ENCODE results near the gene AQP12B. TPM values are rescaled to one million over a fixed set of nuclear protein-coding genes. Genes with fewer than 3 reads are reported as not detected.

Gene AQP12B
- total and polyA plus RNA-seq, 4 donors = not detected

- DNase-seq (ENCODE audit: low spot score) = peak; percentile 27
- 81% methylated on average over 20 of the region's 20 CpGs for WGBS
- H3K36me3 ChIP-seq (ENCODE audit: control insufficient read depth in 4 of 4, insufficient read depth in 3 of 4, low read depth in 1 of 4, low read length in 3 of 4) = no peaks in the 10 kb centered on the region
These were observed 4.5 kb upstream of the AQP12B start for GRCh38 chr2:240687045-240687740.

More at GRCh38 chr2:240687045-240687740, 4.5 kb upstream of the AQP12B start:
- H3K9ac ChIP-seq (ENCODE audit: low read depth in 1 of 2, low read length in 2 of 2) = no peak overlapping the region
- no peaks in the 10 kb centered on the region for H3K4me1 ChIP-seq (ENCODE audit: control insufficient read depth in 4 of 4, insufficient read depth in 4 of 4, low read length in 3 of 4)
- H3K27me3 ChIP-seq (ENCODE audit: control insufficient read depth in 4 of 4, insufficient read depth in 4 of 4, low read length in 3 of 4) = no peaks in the 10 kb centered on the region
- H3K9me3 ChIP-seq (ENCODE audit: control insufficient read depth in 4 of 4, low read length in 3 of 4) = no peaks in the 10 kb centered on the region
- no peak overlapping the region for H3K4me3 ChIP-seq (ENCODE audit: low read depth in 1 of 3, low read length in 3 of 3)
- TF ChIP-seq CTCF (IDR thresholded peaks at IDR 0.05; ENCODE audit: low read depth, low read length, missing input control) = no peak
- no peak for TF ChIP-seq MAX (IDR thresholded peaks at IDR 0.05)
- TF ChIP-seq GABPA (IDR thresholded peaks at IDR 0.05 in 1 of 2, conservative IDR thresholded peaks at IDR 0.05 in 1 of 2) = no peak
- no peak for TF ChIP-seq HNF4G (IDR thresholded peaks at IDR 0.05)
- TF ChIP-seq NR2F2 (IDR thresholded peaks at IDR 0.05) = no peak
- no peak for TF ChIP-seq HNF4A (conservative IDR thresholded peaks at IDR 0.05)
- no peak for TF ChIP-seq REST (IDR thresholded peaks at IDR 0.05)
- TF ChIP-seq JUND (IDR thresholded peaks at IDR 0.05) = no peak
- TF ChIP-seq EGR1 (IDR thresholded peaks at IDR 0.05; ENCODE audit: low read depth in 2 of 2) = no peak
- no peak for TF ChIP-seq FOXA1 (IDR thresholded peaks at IDR 0.05)
- no peak for TF ChIP-seq SP1 (IDR thresholded peaks at IDR 0.05)
- TF ChIP-seq YY1 (IDR thresholded peaks at IDR 0.05) = no peak
- no peak for TF ChIP-seq FOXA2 (IDR thresholded peaks at IDR 0.05)
- no peak for TF ChIP-seq TAF1 (conservative IDR thresholded peaks at IDR 0.05)
- no peak for TF ChIP-seq ZBTB33 (IDR thresholded peaks at IDR 0.05)
- TF ChIP-seq RXRA (IDR thresholded peaks at IDR 0.05) = no peak
- no peak for TF ChIP-seq ATF3 (IDR thresholded peaks at IDR 0.05)
- no peak overlapping the region for H3K27ac ChIP-seq (ENCODE audit: low read depth in 1 of 2, low read length in 2 of 2)

All from liver (tissue), 9 donors.